M059J (cell line): ENCODE data around the gene GRIK2. TPM values are rescaled to one million over a fixed set of nuclear protein-coding genes. Genes with fewer than 3 reads are reported as not detected.
"Not testable (repeated sequence)": the region's sequence is repeated elsewhere in the genome, so short reads cannot be mapped to it uniquely, and the experiment has no call there.

Source experiments
- DNase-seq: peaks from one replicate; pipeline ENCODE4 v3.0.0-alpha.2; 2012; ENCODE audit warnings: low read depth
- total RNA-seq: library from RNA; depleted of rRNA; stranded (reverse); fragments of >200 nt; shearing (Covaris generic); gene quantifications from 2 replicates; pipeline ENCODE4 v1.2.3, GENCODE V29; 2014; rRNA removed

Gene GRIK2
- 0.12 and 2.4 TPM in 2 replicates for total RNA-seq

DNA sequence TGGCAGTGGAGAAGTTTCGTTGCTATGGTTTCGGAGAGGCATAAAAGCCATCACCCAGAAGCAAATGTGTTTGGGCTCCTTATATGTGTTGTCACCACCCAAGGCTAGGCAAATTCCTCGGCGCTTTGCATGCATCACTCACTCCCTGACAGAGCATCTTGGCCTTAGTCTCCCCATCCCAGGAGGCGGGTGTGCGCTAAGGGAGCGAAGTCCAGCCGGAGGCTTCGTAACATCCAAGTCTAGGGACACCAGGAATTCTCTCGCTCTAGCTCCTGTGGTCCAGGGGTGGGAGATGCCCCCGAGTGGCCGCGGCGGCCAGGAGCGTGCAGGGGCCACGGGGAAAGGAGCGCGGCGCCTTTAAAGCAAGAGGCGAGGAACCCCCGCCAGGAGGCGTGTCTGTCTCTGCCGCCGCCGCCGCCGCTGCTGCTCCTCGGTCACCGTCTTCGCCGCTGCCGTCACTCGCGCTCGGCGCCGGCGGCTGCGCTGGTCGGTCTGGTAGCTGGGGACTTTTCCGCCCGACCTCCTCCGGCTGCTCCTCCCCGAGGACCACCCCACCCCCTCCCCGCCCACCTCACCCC is at the start of gene GRIK2:
Gene GRIK2, plus strand, starts transcription at position 458 of the 578 bp plus-strand sequence.
- DNase-seq = peak; percentile 41

DNA sequence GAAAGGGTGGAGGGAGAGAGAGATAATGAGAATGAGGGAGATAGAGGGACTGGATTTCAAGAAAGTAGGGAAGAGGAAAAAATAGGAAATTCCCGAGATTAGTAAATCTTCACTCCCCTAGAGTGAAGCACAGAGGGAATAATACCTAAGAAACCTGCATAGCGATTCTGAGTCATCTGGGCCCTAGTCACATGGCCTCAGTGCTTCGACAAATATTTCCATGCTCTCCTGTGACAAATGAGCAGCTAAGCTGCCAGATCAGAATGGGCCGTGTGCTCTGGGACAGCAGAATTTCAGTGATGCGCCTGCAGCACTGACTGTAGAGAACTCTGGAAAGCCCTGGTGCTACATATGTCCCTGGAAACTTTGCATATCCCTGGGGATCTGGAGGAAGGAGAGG is 48.6 kb upstream of the GRIK2 start:
- no peak for DNase-seq

DNA sequence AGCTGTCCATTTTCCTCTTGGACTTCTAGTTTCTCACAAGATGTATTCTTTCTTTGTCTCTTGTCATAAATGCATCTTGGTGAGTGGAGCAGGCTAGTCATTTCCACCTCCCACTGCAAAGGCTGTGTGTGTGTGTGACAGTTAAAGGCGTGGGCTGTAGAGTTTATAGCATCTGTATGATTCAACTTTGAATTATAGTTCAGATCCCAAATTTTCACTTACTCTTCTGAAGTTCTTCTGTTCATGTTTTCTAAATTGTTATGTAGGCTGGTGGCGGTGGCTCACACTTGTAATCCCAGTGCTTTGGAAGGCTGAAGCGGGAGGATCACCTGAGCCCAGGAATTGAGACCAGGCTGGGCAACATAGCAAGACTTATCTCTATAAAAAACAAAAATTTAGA is 44.7 kb upstream of the GRIK2 start:
- no peak for DNase-seq

DNA sequence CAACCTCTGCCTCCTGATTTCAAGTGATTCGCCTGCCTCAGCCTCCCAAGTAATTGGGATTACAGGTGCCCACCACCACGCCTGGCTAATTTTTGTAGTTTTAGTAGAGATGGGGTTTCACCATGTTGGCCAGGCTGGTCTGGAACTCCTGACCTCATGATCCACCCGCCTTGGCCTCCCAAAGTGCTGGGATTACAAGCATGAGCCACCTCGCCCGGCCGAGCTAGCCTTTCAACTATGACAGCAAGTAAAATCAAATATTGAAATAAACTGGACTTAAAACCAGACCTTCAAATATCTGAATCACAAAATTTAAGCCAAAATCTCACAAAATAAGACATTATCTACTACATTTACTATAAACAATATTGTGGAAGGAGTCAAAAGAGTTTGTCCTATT is 42.9 kb upstream of the GRIK2 start:
- not testable (repeated sequence) for DNase-seq

DNA sequence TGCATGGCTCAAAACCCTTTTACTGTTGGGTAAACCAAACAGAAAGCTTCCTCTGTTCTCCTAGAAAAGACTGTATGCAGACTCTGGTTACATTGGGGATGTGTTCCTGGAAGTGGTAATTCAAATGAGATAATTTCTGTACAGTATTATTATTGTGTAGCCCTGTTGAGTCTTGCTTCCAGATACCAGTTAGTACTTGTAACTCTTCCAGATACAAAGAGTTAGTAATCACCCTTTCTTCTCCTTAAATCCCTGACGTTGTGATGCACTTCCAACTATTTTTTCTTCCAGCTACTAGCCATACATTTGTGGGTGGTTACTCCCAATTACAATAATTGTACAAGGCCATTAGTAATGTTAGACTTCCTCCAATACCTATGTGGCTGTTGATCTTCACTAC is 42.3 kb upstream of the GRIK2 start:
- DNase-seq = no peak

DNA sequence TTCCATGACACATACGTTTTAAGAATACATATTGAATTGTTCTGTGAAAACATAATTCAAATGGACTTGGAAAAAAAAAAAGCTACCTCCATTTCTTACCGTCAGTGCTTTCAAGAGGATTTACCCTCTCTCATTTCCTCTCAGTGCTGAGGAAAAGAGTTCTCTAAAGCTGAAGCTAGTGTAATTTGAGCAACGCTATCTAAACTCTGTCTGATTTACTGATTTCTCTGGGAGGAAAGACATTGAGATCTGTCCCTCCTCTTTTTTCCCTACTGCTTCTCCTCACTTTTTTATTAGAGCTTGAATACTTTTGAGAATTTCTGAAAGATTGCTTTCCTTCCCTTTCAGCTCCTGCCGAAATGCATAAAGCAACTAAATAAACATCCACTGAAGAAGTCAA is 41.2 kb upstream of the GRIK2 start:
- no peak for DNase-seq

DNA sequence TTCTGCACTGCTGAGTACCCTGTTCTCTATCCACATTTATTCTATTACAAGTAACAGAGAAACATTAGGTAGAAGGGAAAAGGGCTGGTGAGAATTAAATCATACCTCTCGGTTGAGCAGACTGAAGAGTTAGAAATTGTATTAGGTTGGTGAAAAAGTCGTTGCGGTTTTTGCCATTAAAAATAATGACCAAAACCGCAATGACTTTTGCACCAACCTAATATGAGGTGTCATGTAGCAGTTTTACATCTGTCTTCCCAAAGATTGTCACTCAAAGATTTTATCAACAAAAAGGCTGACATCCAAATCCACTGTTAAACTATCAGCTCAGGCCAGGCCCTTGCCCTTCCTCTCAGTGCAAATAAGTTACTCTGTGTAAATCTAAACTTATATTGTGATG is 28.3 kb upstream of the GRIK2 start:
- DNase-seq = no peak

DNA sequence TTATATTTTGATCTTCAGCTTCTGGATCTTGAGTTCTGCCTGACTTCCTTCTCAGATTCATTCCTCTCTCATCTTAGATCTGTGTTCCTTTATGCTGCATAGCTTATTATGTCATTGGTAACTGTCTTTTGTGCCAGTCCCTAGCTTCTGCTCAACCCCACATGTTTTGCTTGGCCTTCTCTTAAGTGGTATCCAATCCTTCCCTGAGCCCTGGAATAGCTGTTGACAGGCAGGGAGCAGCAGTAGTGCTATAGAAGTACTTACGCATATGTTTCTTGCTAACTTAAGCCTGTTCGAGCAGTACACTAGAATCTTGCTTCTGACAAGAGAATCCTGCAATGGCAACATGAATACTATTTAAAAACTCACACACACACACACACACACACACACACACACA is 13.6 kb upstream of the GRIK2 start:
- DNase-seq = no peak

DNA sequence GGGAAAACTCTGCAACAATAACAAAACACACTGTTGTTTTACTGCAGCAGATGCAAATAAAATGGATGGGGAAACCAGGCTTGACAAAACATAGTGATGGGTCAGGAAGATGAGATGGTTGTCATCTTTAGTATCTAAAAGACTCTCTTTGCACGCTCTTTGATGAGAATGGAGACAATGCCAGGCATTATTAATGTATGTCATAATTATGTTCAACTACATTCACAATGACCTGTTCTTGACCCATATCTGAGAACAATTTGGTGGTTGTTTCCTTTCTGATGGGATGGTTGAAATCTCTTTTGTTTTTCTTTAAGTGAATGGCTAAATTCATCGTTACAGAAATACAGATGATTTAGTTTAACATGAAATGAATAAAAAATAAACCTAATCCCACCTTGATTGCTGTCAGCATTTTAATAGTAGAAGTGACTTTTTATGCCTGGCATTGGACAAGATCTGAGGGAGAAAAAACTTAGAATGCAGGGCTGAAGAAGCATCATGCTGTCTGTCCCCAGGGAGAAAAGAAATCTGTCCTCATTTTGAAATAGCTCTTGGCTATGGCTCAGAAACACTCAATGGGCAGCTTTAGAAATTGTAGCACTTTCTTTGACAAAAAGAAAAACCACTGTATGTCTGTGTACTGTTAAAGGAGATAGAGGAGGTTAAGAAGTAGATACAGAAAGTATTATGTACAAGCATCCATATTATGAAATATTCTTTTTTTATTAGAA is 12.4 kb upstream of the GRIK2 start:
- DNase-seq = no peak

DNA sequence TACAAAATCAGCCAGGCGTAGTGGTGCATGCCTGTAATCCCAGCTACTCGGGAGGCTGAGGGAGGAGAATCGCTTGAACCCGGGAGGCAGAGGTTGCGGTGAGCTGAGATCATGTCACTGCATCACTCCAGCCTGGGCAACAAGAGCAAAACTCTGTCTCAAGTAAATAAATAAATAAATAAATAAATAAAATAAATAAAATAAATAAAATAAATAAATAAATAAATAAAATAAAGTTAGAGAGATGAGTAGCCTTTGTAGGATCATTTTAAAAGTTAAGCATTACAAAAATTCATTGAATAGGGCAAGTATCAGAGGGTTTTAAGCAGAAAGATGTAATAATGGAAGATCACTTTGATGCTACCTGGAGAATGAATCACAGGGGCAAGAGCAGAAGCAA is 9.8 kb upstream of the GRIK2 start:
- DNase-seq = not testable (repeated sequence)

DNA sequence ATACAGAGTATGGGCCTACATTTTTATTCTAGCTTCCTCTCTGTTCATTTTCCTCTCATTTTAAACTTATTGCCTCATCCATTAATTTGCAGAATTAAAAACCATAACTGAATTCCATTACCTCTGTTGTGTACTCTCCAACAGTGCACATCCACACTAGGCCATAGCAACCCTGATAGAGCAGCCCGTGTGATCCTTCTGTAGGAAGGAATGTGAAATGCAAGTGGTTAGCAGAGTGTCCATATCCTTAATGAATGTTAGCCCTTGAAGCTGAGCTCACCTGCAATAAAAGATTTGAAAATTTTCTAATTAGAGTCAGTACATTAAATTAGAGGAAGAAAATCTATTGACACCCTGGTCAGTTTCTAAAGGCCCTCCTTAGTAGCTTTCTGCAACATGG is 6.5 kb upstream of the GRIK2 start:
- no peak for DNase-seq

DNA sequence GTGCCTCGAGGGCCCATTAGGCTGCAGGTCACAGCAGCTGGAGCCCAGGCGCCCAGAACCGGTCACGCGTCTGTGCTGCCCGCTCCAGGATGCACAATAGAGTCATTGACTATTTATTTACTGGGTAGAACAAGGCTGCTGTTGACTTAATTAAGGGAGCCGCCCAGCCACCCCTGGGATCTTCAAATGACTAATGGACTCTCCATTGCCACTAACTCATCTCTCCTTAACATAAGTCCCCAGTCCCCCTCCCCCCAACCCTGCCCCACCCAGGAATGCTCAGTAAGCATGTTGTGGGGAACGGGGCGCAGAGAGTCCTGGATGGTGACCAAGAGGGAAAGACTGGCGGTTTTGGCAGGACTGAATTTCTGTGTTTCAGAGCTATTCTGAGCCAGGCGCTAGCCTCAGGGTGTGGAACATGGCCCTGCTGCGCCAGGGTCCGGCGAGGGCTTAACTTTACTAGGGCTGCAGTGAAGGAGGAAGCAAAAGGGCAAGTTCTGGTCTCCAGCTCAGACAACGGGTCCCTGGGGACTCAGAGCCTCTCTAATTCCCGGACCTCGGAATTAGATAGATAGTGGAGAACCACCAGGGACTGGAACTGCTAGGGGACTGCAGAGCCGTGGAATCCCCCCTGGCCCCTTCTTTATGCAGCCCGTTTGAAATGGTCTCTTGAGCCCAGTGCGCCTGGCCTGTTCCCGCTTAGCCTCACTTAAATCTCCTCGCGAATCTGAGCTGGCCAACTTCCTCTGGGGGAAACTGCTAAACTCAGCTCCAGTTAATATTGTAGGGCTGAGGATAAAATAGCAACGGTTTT is 1.5 kb upstream of the GRIK2 start:
- peak; percentile 38 for DNase-seq

DNA sequence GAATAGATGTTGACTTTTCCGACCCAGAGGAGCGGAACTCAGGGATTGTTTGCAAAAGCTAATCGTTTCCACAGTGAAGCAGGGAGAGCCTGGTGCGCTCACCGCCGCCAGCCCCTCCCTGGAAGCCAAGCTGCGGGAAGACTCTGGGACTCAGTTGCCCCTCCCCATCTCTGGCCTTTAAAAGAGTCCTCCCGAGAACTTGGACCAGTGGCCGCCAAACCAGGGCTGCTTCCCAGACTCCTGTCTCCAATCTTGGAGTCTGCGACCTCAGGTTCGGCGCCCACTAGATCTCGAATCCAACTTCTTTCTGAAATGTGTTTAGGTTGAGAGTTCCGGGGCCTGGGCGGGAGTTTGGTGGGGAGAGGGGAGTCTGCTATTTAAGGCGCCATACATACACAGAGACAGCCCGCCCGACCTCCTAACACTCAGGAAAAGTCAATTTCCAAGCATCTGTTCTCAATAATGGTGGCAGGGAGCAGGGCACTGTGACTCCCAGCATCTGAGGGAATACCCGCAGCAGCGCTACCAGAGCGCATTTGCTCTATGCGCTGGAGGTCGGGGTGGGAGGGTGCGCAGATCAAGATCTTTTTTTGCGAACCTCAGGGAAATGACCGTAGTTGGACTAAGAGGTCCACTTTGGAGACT is 800 bp upstream of the GRIK2 start:
- no peak for DNase-seq

DNA sequence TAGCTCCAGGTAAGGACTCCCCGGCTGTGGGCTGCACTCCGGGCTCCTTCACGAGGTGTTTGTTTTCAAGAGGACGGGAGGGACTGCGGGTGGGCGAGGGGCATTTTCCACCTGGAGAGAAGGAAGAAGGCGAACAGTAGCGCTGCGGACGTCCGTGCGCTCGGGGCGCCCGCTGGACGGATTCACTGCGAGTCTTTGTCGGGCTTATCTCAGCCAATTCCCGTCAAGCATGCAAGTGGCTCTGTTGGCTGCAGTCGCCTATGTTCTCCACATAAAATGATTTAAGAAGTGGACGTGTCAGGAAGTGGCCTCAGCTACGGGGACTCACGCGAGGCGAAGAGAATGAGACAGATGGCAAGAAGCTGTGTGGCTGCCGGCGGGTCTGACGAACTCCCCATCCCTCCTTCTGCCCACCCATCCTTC is 332 bp downstream of the GRIK2 start:
- peak; percentile 38 for DNase-seq

DNA sequence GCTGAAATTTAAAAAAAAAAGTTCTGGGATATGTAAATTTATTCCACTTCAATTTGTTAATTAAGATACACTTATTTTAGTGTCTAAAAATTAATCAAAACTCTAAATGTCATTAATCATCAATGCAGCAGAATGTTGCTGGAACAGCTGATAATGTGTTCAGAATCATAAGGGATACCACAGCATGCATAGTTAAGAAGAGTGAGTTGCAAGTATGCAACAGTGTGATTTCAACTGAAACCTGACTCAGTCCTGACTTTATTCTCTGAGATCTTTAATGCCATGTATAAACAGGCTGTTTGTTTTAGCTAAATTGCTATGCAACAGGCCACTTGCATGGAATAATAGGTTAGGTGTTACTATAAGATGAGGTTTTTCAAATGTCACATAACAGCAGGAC is 1.4 kb downstream of the GRIK2 start:
- DNase-seq = no peak

DNA sequence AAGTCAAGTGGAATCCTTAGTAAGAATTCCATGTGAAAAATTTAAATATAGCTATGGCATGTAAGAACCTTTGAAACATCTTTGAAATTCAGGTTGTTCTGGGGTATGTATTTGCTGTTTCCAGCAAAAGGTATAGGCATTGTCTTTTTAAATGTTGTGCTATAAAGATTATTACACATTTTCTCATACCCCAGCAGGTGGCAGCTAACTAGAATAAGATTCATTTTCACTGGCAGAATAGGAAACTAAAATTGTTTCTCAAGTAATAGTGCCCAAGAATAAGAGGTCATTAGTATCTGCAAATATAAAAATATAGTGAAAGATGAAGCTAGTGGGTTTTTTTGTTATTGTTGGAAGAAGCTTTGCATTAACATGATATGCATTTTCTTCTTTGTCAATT is 1.8 kb downstream of the GRIK2 start:
- no peak for DNase-seq

DNA sequence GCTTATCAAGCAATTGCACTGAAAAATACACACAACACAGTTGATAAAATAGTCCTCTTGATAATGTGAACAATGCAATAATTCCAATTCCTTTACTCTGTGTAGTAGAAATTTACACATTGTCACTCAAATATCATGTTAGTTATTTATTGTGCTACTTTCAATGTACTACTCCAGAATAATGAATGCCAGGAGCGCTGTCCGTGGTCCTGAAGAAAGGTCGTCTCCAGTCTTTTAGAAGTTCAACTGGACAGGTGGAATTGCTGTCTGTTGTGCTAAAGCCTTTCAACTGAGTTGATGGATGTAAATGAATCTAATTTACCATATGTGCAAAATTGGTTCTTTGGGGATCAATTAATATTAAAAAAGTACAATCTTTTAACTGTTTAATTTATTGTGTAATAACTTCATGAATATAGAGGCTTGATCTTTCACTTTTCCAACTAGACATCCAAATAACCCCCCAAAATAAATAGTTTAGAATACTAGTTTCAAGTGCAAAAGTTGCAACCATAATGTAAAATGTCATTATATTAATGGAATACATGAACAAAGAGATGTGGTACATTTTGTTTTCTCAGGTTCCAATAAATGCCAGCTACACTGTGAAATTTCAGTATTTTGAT is 3.2 kb downstream of the GRIK2 start:
- DNase-seq = peak; percentile 65

DNA sequence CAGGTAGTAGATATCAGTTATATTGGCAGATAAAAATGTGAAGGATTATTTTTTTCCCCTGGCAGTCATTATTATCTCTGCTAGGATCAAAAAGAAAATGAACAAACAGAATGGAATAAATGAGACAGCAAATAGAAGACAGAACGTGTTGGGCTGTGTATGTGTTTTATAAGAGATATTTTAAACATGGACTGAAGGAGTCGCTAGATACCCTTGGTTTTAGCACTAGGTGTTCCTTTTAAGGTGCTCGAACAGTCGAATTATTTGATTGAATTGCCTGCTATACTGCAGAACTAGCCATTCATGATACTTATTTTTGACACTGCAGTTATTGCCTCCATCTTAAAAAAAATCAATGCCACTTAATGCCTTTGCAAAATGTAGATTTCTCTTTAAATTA is 3.7 kb downstream of the GRIK2 start:
- peak; percentile 24 for DNase-seq

DNA sequence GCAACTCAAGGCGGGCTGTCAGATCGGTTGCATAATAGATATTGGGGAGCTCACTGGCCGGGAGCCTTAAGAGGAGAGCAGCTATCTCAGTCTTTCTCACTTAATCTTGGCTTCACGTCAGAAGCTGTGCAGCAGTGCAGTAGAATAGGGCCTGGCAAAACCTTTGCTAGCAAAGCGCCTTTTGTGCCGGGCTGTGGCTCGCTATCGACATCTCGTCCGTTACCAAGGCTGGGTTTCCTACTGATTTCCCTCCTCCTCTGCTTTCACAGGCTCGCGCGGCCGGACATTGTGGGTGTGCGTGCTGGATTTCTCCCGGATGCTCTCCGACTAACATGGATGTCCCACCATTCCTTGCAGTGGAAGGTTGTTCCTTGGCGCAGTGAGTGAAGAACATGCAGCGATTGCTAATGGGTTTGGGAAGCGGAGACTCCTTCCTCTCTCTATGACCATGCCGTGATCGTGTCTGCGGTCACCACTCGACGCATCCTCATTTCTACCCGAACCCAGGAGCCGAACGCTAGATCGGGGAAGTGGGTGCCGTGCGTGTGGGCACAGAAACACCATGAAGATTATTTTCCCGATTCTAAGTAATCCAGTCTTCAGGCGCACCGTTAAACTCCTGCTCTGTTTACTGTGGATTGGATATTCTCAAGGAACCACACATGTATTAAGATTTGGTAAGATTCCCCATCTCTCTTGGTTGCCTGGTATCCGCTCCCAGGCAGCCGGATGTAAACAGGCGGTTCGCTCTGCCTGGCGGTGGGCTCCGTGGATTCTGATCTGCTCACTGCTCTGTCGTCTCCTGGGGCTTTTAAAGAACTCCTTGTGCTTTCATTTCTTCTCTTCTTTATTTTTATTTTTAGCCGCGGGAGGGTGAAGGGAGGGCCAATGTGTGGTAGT is 5.5 kb downstream of the GRIK2 start:
- no peak for DNase-seq

DNA sequence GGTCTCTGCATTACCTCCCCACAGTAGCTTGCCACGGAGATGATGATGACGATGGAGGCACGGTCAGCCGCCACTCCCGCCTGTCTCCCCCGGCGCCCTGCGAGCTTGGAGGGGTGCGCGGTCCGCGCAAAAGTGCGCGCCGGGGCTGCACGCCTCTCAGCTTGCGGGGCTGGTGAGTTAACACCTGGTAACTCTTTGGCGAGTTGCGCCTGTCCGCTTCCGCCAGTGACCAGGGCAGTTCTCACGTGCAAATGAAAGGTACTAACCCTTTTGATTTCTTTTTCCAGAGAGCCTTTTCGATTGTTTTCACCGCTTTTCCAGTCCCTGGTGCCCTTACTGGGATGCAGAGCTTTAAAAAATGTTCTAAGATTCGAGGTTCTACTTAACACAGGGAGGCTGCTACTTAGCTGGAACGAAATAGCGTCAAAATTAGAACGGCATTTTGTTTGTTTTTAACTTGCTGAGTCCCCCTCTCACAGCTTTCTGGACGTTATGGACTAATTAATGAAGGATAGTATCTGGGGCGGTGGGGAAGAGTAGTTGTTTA is 6.2 kb downstream of the GRIK2 start:
- DNase-seq = no peak
